A549 (cell line): ENCODE results near the gene RNF14. TPM values are rescaled to one million over a fixed set of nuclear protein-coding genes. Genes with fewer than 3 reads are reported as not detected.
A peak's percentile ranks its signal among the peaks of the same experiment; 100 is the strongest.

ENCODE experiments used
- ATAC-seq, 2 experiments: fragments of 200-7000 bp in 1 of 2; fragments of >200 bp in 1 of 2; cut with Nextera tagmentation in 1 of 2; cut with Tn5 transposase in 1 of 2; 3 replicates each; pipeline versions ENCODE4 v1.8.0 to v1.9.1; 2018 to 2020; ENCODE audit warnings: mild to moderate bottlenecking in 1 of 2, moderate library complexity in 1 of 2
- CTCF ChIA-PET: fragments of 300-600 bp; sonication (Branson Sonifier 250); formaldehyde crosslinking; extraction: SDS; loops from one replicate; lab custom pipeline; 2021; ENCODE audit warnings: antibody characterized with exemption, inconsistent platforms; lab: Yijun Ruan, JAX
- POLR2A ChIA-PET: fragments of 350-600 bp; formaldehyde crosslinking; extraction: SDS; loops from one replicate; lab custom pipeline; 2021; ENCODE audit warnings: antibody characterized with exemption, inconsistent platforms; lab: Yijun Ruan, JAX
- DNase-seq, 2 experiments: peaks; one replicate each; pipeline versions ENCODE4 v3.0.0 to v3.0.0-alpha.2; 2011 to 2016; ENCODE audit warnings: low read depth in 1 of 2, low spot score in 1 of 2
- FAIRE-seq: peaks from 2 replicates; lab custom pipeline; 2011; peaks lifted over from hg19 to GRCh38; lab: Jason Lieb, UNC
- H3K27ac ChIP-seq, 2 experiments: fragments of >200 bp; sonication (Bioruptor Twin); formaldehyde crosslinking; 3 replicates each; pipeline ENCODE4 v1.5.1; 2016 to 2017
- H3K4me1 ChIP-seq: fragments of >200 bp; sonication (Bioruptor Twin); formaldehyde crosslinking; 3 replicates; pipeline ENCODE4 v1.6.1; 2016
- H3K4me2 ChIP-seq: fragments of >200 bp; sonication (Bioruptor Twin); formaldehyde crosslinking; 3 replicates; pipeline ENCODE4 v1.6.1; 2016
- H3K4me3 ChIP-seq: fragments of >200 bp; sonication (Bioruptor Twin); formaldehyde crosslinking; 3 replicates; pipeline ENCODE4 v1.5.1; 2016
- H3K9me3 ChIP-seq: fragments of >200 bp; sonication (Bioruptor Twin); formaldehyde crosslinking; 3 replicates; pipeline ENCODE4 v1.6.1; 2016
- ATOH8 ChIP-seq: fragments of 250-450 bp; sonication (Bioruptor Pico); IDR thresholded peaks from 2 replicates; pipeline ENCODE4 v1.5.0; 2020; ENCODE audit warnings: low read depth, mild to moderate bottlenecking, moderate library complexity
- CEBPB ChIP-seq, 2 experiments: fragments of >200 bp in 1 of 2; sonication (Bioruptor Twin) in 1 of 2; formaldehyde crosslinking in 1 of 2; IDR thresholded peaks; 2 replicates each; pipeline ENCODE4 v1.6.1; 2012 to 2016
- EHF ChIP-seq: fragments of 250-450 bp; sonication (Bioruptor Pico); IDR thresholded peaks from 2 replicates; pipeline ENCODE4 v1.5.0; 2020; ENCODE audit warnings: mild to moderate bottlenecking
- EHMT2 ChIP-seq: fragments of 200-600 bp; sonication (generic); IDR thresholded peaks from 2 replicates; pipeline ENCODE4 v1.6.1; 2016; ENCODE audit warnings: antibody characterized with exemption, low read depth, mild to moderate bottlenecking, moderate library complexity
- FOSB ChIP-seq: fragments of 250-450 bp; sonication (Bioruptor Pico); IDR thresholded peaks from 2 replicates; pipeline ENCODE4 v1.5.0; 2020; ENCODE audit warnings: mild to moderate bottlenecking, moderate library complexity
- FOSL2 ChIP-seq, 2 experiments: fragments of 450-650 bp in 1 of 2; fragments of >200 bp in 1 of 2; sonication (Bioruptor Twin) in 1 of 2; formaldehyde crosslinking; IDR thresholded peaks; 2 replicates each; pipeline versions ENCODE4 v1.5.0 to v1.6.1; 2016 to 2020; ENCODE audit warnings: mild to moderate bottlenecking in 1 of 2, moderate library complexity in 1 of 2
- FOXS1 ChIP-seq: fragments of 250-450 bp; sonication (Bioruptor Pico); IDR thresholded peaks from 2 replicates; pipeline ENCODE4 v1.5.0; 2020; ENCODE audit warnings: mild to moderate bottlenecking, moderate library complexity
- GATA3 ChIP-seq: IDR thresholded peaks from 2 replicates; pipeline ENCODE4 v1.6.1; 2012; ENCODE audit warnings: borderline replicate concordance
- HDAC2 ChIP-seq: fragments of 200-600 bp; sonication (generic); IDR thresholded peaks from 2 replicates; pipeline ENCODE4 v1.6.1; 2016
- HEYL ChIP-seq: fragments of 250-450 bp; sonication (Bioruptor Pico); IDR thresholded peaks from 2 replicates; pipeline ENCODE4 v1.8.0; 2021; ENCODE audit warnings: mild to moderate bottlenecking, moderate library complexity
- HMGXB4 ChIP-seq: fragments of 250-450 bp; sonication (Bioruptor Pico); IDR thresholded peaks from 2 replicates; pipeline ENCODE4 v1.5.0; 2021; ENCODE audit warnings: mild to moderate bottlenecking, moderate library complexity, borderline replicate concordance
- HOXA7 ChIP-seq: fragments of 250-450 bp; sonication (Bioruptor Pico); IDR thresholded peaks from 2 replicates; pipeline ENCODE4 v1.5.0; 2020; ENCODE audit warnings: mild to moderate bottlenecking, moderate library complexity
- JUNB ChIP-seq: fragments of >200 bp; sonication (Bioruptor Twin); formaldehyde crosslinking; IDR thresholded peaks from 2 replicates; pipeline ENCODE4 v1.6.1; 2016
- KDM5A ChIP-seq: fragments of 200-600 bp; sonication (generic); IDR thresholded peaks from 2 replicates; pipeline ENCODE4 v1.6.1; 2016; ENCODE audit warnings: antibody characterized with exemption, mild to moderate bottlenecking
- MAFK ChIP-seq: fragments of 450-650 bp; IDR thresholded peaks from 2 replicates; pipeline ENCODE4 v1.6.1; 2014; ENCODE audit not compliant: partially characterized antibody
- MAZ ChIP-seq: fragments of 150-350 bp; IDR thresholded peaks from 2 replicates; pipeline ENCODE4 v1.6.1; 2014; ENCODE audit warnings: antibody characterized with exemption, low read depth, low read length, borderline replicate concordance
- NFE2L2 ChIP-seq: fragments of 150-350 bp; conservative IDR thresholded peaks from 2 replicates; pipeline ENCODE4 v1.6.1; 2014; ENCODE audit warnings: low read length
- NR3C1 ChIP-seq: fragments of >200 bp; sonication (Bioruptor Twin); formaldehyde crosslinking; IDR thresholded peaks from 3 replicates; pipeline ENCODE4 v1.6.1; 2017
- POLR2AphosphoS2 ChIP-seq: conservative IDR thresholded peaks from 2 replicates; pipeline ENCODE4 v1.6.1; 2012; ENCODE audit warnings: low read length, improper control_type of control experiment, inconsistent platforms
- RAD21 ChIP-seq, 2 experiments: fragments of >200 bp in 1 of 2; sonication (Bioruptor Twin) in 1 of 2; formaldehyde crosslinking in 1 of 2; IDR thresholded peaks in 1 of 2; conservative IDR thresholded peaks in 1 of 2; 2 replicates in 1 of 2; 3 replicates in 1 of 2; pipeline ENCODE4 v1.6.1; 2012 to 2018; ENCODE audit warnings: inconsistent platforms in 1 of 2
- RCOR1 ChIP-seq: fragments of 150-350 bp; IDR thresholded peaks from 2 replicates; pipeline ENCODE4 v1.6.1; 2014; ENCODE audit warnings: antibody characterized with exemption, low read length, low read depth
- RFX5 ChIP-seq: fragments of 450-650 bp; IDR thresholded peaks from 2 replicates; pipeline ENCODE4 v1.7.1; 2014; ENCODE audit warnings: antibody characterized with exemption, mild to moderate bottlenecking, moderate library complexity
- SMC3 ChIP-seq: fragments of >200 bp; sonication (Bioruptor Twin); formaldehyde crosslinking; IDR thresholded peaks from 3 replicates; pipeline ENCODE4 v1.6.1; 2018; ENCODE audit warnings: inconsistent platforms
- SREBF2 ChIP-seq: fragments of 450-650 bp; IDR thresholded peaks from 2 replicates; pipeline ENCODE4 v1.6.1; 2014; ENCODE audit warnings: mild to moderate bottlenecking, moderate library complexity
- TFCP2L1 ChIP-seq: fragments of 250-450 bp; sonication (Bioruptor Pico); IDR thresholded peaks from 2 replicates; pipeline ENCODE4 v1.5.0; 2021; ENCODE audit warnings: mild to moderate bottlenecking
- ZNF302 ChIP-seq: fragments of 250-450 bp; sonication (Bioruptor Pico); IDR thresholded peaks from 2 replicates; pipeline ENCODE4 v1.9.0; 2021; ENCODE audit warnings: inconsistent platforms, mild to moderate bottlenecking, moderate library complexity
- WGBS: methylation state at CpG from one replicate; pipeline ENCODE4 v1.1.6; 2017; ENCODE audit errors: missing lambda C conversion rate; 5-methylcytosine and 5-hydroxymethylcytosine counted together
- polyA plus RNA-seq, 4 experiments: library from polyadenylated mRNA; depleted of rRNA in 3 of 4; stranded (reverse); fragments of >200 nt; fragmentation: RNase III in 1 of 4; extraction: RNeasy Plus Mini Kit Qiagen cat#74134 plus additional on column Dnase treatment in 1 of 4; gene quantifications; 2 replicates in 3 of 4; 3 replicates in 1 of 4; pipeline ENCODE4 v1.2.3, GENCODE V29; 2011 to 2017
- TF ChIP-seq, protein P1 (sequence below): fragments of 450-650 bp; IDR thresholded peaks from 2 replicates; pipeline ENCODE4 v1.6.1; 2014; ENCODE audit warnings: antibody characterized with exemption
- TF ChIP-seq, protein P2 (sequence below): fragments of >200 bp; sonication (Bioruptor Twin); formaldehyde crosslinking; IDR thresholded peaks from 3 replicates; pipeline ENCODE4 v1.5.1; 2016
- TF ChIP-seq, protein P3 (sequence below): fragments of >200 bp; sonication (Bioruptor Twin); formaldehyde crosslinking; IDR thresholded peaks from 2 replicates; pipeline ENCODE4 v1.6.1; 2016

The RNF14 gene
- polyA plus RNA-seq, 2 of the 4 experiments (the other 2 are of a cell fraction), result 43.2 to 47.4 TPM

- FAIRE-seq (no peak), ATAC-seq (no peak), DNase-seq (no peak)
- peak overlapping the region; percentile 85 for H3K4me2 ChIP-seq
- peaks cover 39% of the 10 kb centered on the region for H3K4me1 ChIP-seq
- 96% methylated on average over 9 of the region's 9 CpGs for WGBS
- CTCF ChIA-PET, result interaction anchor here (0.7 to 13.0 kb wide), 16 partner anchors 9 to 537 kb away, joined by 3 to 97 read pairs (median 4); partner anchors contain the start of genes NDFIP1 and RNF14
- POLR2A ChIA-PET, result interaction anchor here (1.0 to 4.9 kb wide), 3 partner anchors 43 to 131 kb away, joined by 4 to 19 read pairs (median 7); partner anchors contain the start of gene RNF14
- H3K4me3 ChIP-seq, result peak overlapping the region; percentile 89; the same call in 2 of the 3 replicates
- TF ChIP-seq POLR2AphosphoS2 (no peak), HDAC2 (no peak), KDM5A (no peak), RFX5 (no peak), FOSB (no peak), EHF (no peak), SREBF2 (no peak), FOSL2 (IDR thresholded peaks at IDR 0.05) (no peak), FOSL2 (CRISPR knock-in tag; IDR thresholded peaks at IDR 0.05) (no peak), HMGXB4 (CRISPR knock-in tag) (no peak), HOXA7 (no peak)
- TF ChIP-seq, protein P1, sequence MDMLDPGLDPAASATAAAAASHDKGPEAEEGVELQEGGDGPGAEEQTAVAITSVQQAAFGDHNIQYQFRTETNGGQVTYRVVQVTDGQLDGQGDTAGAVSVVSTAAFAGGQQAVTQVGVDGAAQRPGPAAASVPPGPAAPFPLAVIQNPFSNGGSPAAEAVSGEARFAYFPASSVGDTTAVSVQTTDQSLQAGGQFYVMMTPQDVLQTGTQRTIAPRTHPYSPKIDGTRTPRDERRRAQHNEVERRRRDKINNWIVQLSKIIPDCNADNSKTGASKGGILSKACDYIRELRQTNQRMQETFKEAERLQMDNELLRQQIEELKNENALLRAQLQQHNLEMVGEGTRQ, result no peak
- peak overlapping the region; percentile 94 to 95; a peak in 4 of 6 replicates for H3K27ac ChIP-seq
- H3K9me3 ChIP-seq, result no peaks in the 10 kb centered on the region
These were observed 42.8 kb downstream of the RNF14 start for GRCh38 chr5:142011572-142012185.

GRCh38 chr5:142012186-142012785 is 43.4 kb downstream of the RNF14 start:
- ChIA-PET CTCF (interaction anchor here (0.7 to 13.0 kb wide), 18 partner anchors 9 to 537 kb away, joined by 3 to 97 read pairs (median 4); partner anchors contain the start of genes NDFIP1 and RNF14), POLR2A (interaction anchor here (0.5 to 4.9 kb wide), 10 partner anchors 13 to 692 kb away, joined by 3 to 19 read pairs (median 3); partner anchors contain the start of genes RELL2, RNF14, SPRY4 and TAF7)
- peak overlapping the region; percentile 85 for H3K4me2 ChIP-seq
- H3K9me3 ChIP-seq, result no peaks in the 10 kb centered on the region
- peak overlapping the region; percentile 94 to 95 for H3K27ac ChIP-seq
- peak overlapping the region; percentile 89 for H3K4me3 ChIP-seq
- H3K4me1 ChIP-seq, result peaks cover 39% of the 10 kb centered on the region
- DNase-seq (peak; percentile 46 to 71), FAIRE-seq (no peak), ATAC-seq (peak; percentile 48 to 70; a peak in 5 of 6 replicates)
- 7% methylated on average over 18 of the region's 18 CpGs for WGBS
- TF ChIP-seq MAZ (no peak), GATA3 (no peak), FOXS1 (CRISPR knock-in tag) (no peak), FOSB (no peak), CEBPB (IDR thresholded peaks at IDR 0.05) (no peak), NFE2L2 (no peak), NR3C1 (no peak), TFCP2L1 (no peak), RAD21 (conservative IDR thresholded peaks at IDR 0.05 in 1 of 2, IDR thresholded peaks at IDR 0.05 in 1 of 2) (peak; percentile 34 to 42; a peak in 4 of 5 replicates), JUNB (no peak), EHMT2 (no peak), HMGXB4 (CRISPR knock-in tag) (no peak), ATOH8 (CRISPR knock-in tag) (no peak), POLR2AphosphoS2 (no peak), RCOR1 (no peak), HDAC2 (no peak), MAFK (no peak), ZNF302 (no peak), HEYL (CRISPR knock-in tag) (no peak), SMC3 (peak; percentile 56)
- TF ChIP-seq, protein P2, sequence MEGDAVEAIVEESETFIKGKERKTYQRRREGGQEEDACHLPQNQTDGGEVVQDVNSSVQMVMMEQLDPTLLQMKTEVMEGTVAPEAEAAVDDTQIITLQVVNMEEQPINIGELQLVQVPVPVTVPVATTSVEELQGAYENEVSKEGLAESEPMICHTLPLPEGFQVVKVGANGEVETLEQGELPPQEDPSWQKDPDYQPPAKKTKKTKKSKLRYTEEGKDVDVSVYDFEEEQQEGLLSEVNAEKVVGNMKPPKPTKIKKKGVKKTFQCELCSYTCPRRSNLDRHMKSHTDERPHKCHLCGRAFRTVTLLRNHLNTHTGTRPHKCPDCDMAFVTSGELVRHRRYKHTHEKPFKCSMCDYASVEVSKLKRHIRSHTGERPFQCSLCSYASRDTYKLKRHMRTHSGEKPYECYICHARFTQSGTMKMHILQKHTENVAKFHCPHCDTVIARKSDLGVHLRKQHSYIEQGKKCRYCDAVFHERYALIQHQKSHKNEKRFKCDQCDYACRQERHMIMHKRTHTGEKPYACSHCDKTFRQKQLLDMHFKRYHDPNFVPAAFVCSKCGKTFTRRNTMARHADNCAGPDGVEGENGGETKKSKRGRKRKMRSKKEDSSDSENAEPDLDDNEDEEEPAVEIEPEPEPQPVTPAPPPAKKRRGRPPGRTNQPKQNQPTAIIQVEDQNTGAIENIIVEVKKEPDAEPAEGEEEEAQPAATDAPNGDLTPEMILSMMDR, result peak; percentile 56
- TF ChIP-seq, protein P3, sequence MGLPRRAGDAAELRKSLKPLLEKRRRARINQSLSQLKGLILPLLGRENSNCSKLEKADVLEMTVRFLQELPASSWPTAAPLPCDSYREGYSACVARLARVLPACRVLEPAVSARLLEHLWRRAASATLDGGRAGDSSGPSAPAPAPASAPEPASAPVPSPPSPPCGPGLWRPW, result no peak
